Bronchial epithelial cell (primary cell): ENCODE measurements around the gene MARCKS. TPM values are rescaled to one million over a fixed set of nuclear protein-coding genes. Genes with fewer than 3 reads are reported as not detected.

Source experiments
- DNase-seq: peaks from one replicate; pipeline ENCODE4 v3.0.0-alpha.2; 2010; ENCODE audit warnings: low read depth
- FAIRE-seq: peaks from 2 replicates; lab custom pipeline; 2011; peaks lifted over from hg19 to GRCh38; lab: Jason Lieb, UNC
- H3K27me3 ChIP-seq: 2 replicates; pipeline ENCODE4 v1.5.1; 2011; ENCODE audit warnings: low read length; ENCODE audit not compliant: control insufficient read depth, insufficient read depth
- H3K36me3 ChIP-seq: 2 replicates; pipeline ENCODE4 v1.5.1; 2011; ENCODE audit warnings: low read length; ENCODE audit not compliant: control insufficient read depth, insufficient read depth
- H3K4me3 ChIP-seq: 2 replicates; pipeline ENCODE4 v1.5.1; 2011; ENCODE audit warnings: mild to moderate bottlenecking, low read depth, low read length, control low read depth
- total RNA-seq: library from RNA; depleted of rRNA; stranded (reverse); fragments of >200 nt; gene quantifications from 2 replicates; pipeline ENCODE4 v1.2.1, GENCODE V29; 2014
- TF ChIP-seq, protein P1 (sequence below): IDR thresholded peaks from 2 replicates; pipeline ENCODE4 v1.5.1; 2011; ENCODE audit warnings: mild to moderate bottlenecking, moderate library complexity, low read length, control low read depth, inconsistent platforms; ENCODE audit not compliant: insufficient read depth, severe bottlenecking

The MARCKS gene
- total RNA-seq, 1 donor from 2014 or later, result 74.5 TPM

DNA sequence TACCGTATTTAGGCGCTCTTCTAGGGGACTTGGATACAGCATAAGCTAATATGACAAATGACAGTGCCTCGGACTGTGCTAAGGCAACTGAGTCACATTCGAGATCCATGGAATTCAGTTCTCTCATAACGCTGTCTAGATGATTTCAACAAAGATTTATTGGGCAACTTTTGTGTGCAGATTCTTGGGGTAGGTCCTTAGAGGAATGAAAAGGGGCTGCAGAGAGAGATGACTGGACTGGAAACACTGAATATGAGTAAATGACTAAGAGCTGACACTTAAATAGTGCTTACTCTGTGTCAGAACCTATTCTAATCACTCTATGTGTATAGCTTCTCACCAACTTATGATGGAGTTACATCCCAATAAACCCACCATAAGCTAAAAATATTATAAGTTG is 36.4 kb upstream of the MARCKS start:
- TF ChIP-seq, protein P1, sequence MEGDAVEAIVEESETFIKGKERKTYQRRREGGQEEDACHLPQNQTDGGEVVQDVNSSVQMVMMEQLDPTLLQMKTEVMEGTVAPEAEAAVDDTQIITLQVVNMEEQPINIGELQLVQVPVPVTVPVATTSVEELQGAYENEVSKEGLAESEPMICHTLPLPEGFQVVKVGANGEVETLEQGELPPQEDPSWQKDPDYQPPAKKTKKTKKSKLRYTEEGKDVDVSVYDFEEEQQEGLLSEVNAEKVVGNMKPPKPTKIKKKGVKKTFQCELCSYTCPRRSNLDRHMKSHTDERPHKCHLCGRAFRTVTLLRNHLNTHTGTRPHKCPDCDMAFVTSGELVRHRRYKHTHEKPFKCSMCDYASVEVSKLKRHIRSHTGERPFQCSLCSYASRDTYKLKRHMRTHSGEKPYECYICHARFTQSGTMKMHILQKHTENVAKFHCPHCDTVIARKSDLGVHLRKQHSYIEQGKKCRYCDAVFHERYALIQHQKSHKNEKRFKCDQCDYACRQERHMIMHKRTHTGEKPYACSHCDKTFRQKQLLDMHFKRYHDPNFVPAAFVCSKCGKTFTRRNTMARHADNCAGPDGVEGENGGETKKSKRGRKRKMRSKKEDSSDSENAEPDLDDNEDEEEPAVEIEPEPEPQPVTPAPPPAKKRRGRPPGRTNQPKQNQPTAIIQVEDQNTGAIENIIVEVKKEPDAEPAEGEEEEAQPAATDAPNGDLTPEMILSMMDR, result no peak
- Histone ChIP-seq H3K27me3 (no peaks in the 10 kb centered on the region), H3K4me3 (no peak overlapping the region), H3K36me3 (no peaks in the 10 kb centered on the region)
- FAIRE-seq (no peak), DNase-seq (no peak)

- TF ChIP-seq, protein P1, result no peak
- no peak for FAIRE-seq
- Histone ChIP-seq H3K27me3 (no peaks in the 10 kb centered on the region), H3K4me3 (no peak overlapping the region), H3K36me3 (no peaks in the 10 kb centered on the region)
- DNase-seq, result no peak
These were observed 35.7 kb upstream of the MARCKS start for GRCh38 chr6:113821445-113821844.

- no peak for DNase-seq
- Histone ChIP-seq H3K36me3 (no peaks in the 10 kb centered on the region), H3K27me3 (no peaks in the 10 kb centered on the region), H3K4me3 (no peak overlapping the region)
- FAIRE-seq, result no peak
- TF ChIP-seq, protein P1, result no peak
These were observed 33.2 kb upstream of the MARCKS start for GRCh38 chr6:113823916-113824315.

- TF ChIP-seq, protein P1, result no peak
- no peak for FAIRE-seq
- H3K4me3 ChIP-seq, result no peak overlapping the region
- no peaks in the 10 kb centered on the region for H3K27me3 ChIP-seq
- no peak for DNase-seq
- H3K36me3 ChIP-seq, result no peaks in the 10 kb centered on the region
These were observed 32.7 kb upstream of the MARCKS start for GRCh38 chr6:113824411-113824810.

GRCh38 chr6:113824866-113825265 is 32.3 kb upstream of the MARCKS start:
- no peak for FAIRE-seq

GRCh38 chr6:113825781-113826180 is 31.4 kb upstream of the MARCKS start:
- Histone ChIP-seq H3K4me3 (no peak overlapping the region), H3K36me3 (no peaks in the 10 kb centered on the region), H3K27me3 (no peaks in the 10 kb centered on the region)
- FAIRE-seq (no peak), DNase-seq (no peak)
- TF ChIP-seq, protein P1, result no peak

More at GRCh38 chr6:113824866-113825265, 32.3 kb upstream of the MARCKS start:
- no peak for DNase-seq
- Histone ChIP-seq H3K27me3 (no peaks in the 10 kb centered on the region), H3K4me3 (no peak overlapping the region), H3K36me3 (no peaks in the 10 kb centered on the region)
- TF ChIP-seq, protein P1, result no peak
